Measurements from ENCODE around the gene FOXO6. TPM values are rescaled to one million over a fixed set of nuclear protein-coding genes. Genes with fewer than 3 reads are reported as not detected.

The FOXO6 gene
- total and polyA plus RNA-seq, 2 donors (not counting 1 experiment from before 2014, with no cell fraction given): under 0.01 TPM; not detected in 1

DNA sequence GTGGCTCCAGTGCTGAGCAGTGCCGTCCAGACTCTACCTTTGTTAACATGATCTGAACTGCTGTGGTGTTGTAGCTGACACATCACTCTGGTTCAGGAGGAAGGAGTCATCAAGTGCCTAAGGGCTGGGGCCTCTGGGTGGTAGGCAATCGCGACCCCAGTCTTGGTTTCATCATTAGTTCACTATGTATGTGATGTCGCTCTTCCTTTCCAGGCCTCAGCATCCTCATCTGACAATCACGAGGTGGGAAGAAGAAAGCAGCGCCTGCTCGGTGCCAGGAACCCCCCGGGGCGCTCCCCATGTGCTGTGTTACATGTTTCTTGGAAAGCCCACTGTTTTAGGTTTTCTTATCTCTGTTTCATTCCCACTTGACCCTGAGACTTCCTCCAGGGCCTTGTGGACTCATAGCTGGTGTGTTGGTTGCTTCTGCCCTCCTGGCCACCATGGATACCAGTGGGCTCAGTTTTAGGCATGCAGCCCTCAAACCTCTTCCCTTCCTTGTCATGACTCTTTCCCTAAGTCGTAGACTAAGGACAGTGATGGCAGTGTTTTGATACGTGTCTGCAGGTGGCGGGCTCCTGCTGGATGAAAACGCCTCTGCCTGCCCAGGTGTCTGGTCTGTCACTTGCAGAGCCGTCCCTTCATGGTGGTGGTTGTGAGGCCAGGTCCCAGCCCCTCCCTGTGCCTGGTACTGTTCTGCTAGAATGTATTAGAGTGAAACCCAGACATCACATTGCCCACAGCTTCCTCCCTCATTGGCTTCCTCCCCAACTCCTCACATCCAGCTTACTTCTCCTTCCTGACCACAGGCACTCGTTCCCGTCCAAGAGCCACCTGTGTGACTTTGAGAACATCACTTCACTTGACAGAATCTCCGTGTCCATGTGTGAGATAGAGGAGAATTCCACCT lies 17.2 kb upstream of the FOXO6 start:
- Histone ChIP-seq H3K27me3 (ENCODE audit: control insufficient read depth, insufficient read depth, low read length) (no peaks in the 10 kb centered on the region), H3K9me3 (ENCODE audit: control insufficient read depth, insufficient read depth, low read depth, low read length) (no peaks in the 10 kb centered on the region), H3K36me3 (ENCODE audit: control insufficient read depth, insufficient read depth, low read length) (no peaks in the 10 kb centered on the region), H3K4me3 (replicated peaks in 1 of 4; ENCODE audit: control extremely low read depth in 1 of 4, insufficient read depth in 1 of 4, low read depth in 3 of 4, low read length in 4 of 4) (no peak overlapping the region), H4K20me1 (ENCODE audit: control insufficient read depth, extremely low read depth, insufficient read depth, low read length) (no peaks in the 10 kb centered on the region), H2AFZ (ENCODE audit: low read length) (no peak overlapping the region), H3K4me2 (ENCODE audit: extremely low read depth, insufficient read depth, low read length) (no peak overlapping the region), H3K9ac (ENCODE audit: insufficient read depth, low read length) (no peak overlapping the region), H3K79me2 (ENCODE audit: control insufficient read depth, insufficient read depth, low read length) (no peaks in the 10 kb centered on the region), H3K27ac (ENCODE audit: insufficient read depth, low read length) (no peak overlapping the region), H3K4me1 (ENCODE audit: control insufficient read depth, extremely low read depth, insufficient read depth, low read length) (no peaks in the 10 kb centered on the region)
- TF ChIP-seq EZH2 (IDR thresholded peaks at IDR 0.05; ENCODE audit: low read length, missing control alignments): no peak
- TF ChIP-seq, protein P1, sequence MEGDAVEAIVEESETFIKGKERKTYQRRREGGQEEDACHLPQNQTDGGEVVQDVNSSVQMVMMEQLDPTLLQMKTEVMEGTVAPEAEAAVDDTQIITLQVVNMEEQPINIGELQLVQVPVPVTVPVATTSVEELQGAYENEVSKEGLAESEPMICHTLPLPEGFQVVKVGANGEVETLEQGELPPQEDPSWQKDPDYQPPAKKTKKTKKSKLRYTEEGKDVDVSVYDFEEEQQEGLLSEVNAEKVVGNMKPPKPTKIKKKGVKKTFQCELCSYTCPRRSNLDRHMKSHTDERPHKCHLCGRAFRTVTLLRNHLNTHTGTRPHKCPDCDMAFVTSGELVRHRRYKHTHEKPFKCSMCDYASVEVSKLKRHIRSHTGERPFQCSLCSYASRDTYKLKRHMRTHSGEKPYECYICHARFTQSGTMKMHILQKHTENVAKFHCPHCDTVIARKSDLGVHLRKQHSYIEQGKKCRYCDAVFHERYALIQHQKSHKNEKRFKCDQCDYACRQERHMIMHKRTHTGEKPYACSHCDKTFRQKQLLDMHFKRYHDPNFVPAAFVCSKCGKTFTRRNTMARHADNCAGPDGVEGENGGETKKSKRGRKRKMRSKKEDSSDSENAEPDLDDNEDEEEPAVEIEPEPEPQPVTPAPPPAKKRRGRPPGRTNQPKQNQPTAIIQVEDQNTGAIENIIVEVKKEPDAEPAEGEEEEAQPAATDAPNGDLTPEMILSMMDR (conservative IDR thresholded peaks at IDR 0.05 in 1 of 2, IDR thresholded peaks at IDR 0.05 in 1 of 2; ENCODE audit: low read depth in 1 of 2, low read length in 2 of 2): no peak
- DNase-seq (ENCODE audit: low read depth in 2 of 2): no peak

- TF ChIP-seq EZH2 (IDR thresholded peaks at IDR 0.05; ENCODE audit: low read length, missing control alignments): no peak
- TF ChIP-seq, protein P1 (conservative IDR thresholded peaks at IDR 0.05 in 1 of 2, IDR thresholded peaks at IDR 0.05 in 1 of 2; ENCODE audit: low read depth in 1 of 2, low read length in 2 of 2): no peak
- no peak for DNase-seq (ENCODE audit: low read depth in 2 of 2)
- no peaks in the 10 kb centered on the region for H3K36me3 ChIP-seq (ENCODE audit: control insufficient read depth, insufficient read depth, low read length)
- H3K9ac ChIP-seq (ENCODE audit: insufficient read depth, low read length): no peak overlapping the region
- no peaks in the 10 kb centered on the region for H3K4me1 ChIP-seq (ENCODE audit: control insufficient read depth, extremely low read depth, insufficient read depth, low read length)
- H3K27me3 ChIP-seq (ENCODE audit: control insufficient read depth, insufficient read depth, low read length): no peaks in the 10 kb centered on the region
- H3K4me3 ChIP-seq (replicated peaks in 1 of 4; ENCODE audit: control extremely low read depth in 1 of 4, insufficient read depth in 1 of 4, low read depth in 3 of 4, low read length in 4 of 4): no peak overlapping the region
- no peak overlapping the region for H3K27ac ChIP-seq (ENCODE audit: insufficient read depth, low read length)
- H2AFZ ChIP-seq (ENCODE audit: low read length): no peak overlapping the region
- H3K79me2 ChIP-seq (ENCODE audit: control insufficient read depth, insufficient read depth, low read length): no peaks in the 10 kb centered on the region
- H4K20me1 ChIP-seq (ENCODE audit: control insufficient read depth, extremely low read depth, insufficient read depth, low read length): no peaks in the 10 kb centered on the region
- H3K9me3 ChIP-seq (ENCODE audit: control insufficient read depth, insufficient read depth, low read depth, low read length): no peaks in the 10 kb centered on the region
- H3K4me2 ChIP-seq (ENCODE audit: extremely low read depth, insufficient read depth, low read length): no peak overlapping the region
Observed at GRCh38 chr1:41344708-41345159, 16.5 kb upstream of the FOXO6 start.

GRCh38 chr1:41345434-41346075 lies 15.7 kb upstream of the FOXO6 start:
- DNase-seq (ENCODE audit: low read depth in 2 of 2): no peak

More at GRCh38 chr1:41345434-41346075, 15.7 kb upstream of the FOXO6 start:
- Histone ChIP-seq H3K27ac (ENCODE audit: insufficient read depth, low read length) (no peak overlapping the region), H3K4me2 (ENCODE audit: extremely low read depth, insufficient read depth, low read length) (no peak overlapping the region), H4K20me1 (ENCODE audit: control insufficient read depth, extremely low read depth, insufficient read depth, low read length) (no peaks in the 10 kb centered on the region), H3K4me1 (ENCODE audit: control insufficient read depth, extremely low read depth, insufficient read depth, low read length) (no peaks in the 10 kb centered on the region), H2AFZ (ENCODE audit: low read length) (no peak overlapping the region), H3K79me2 (ENCODE audit: control insufficient read depth, insufficient read depth, low read length) (no peaks in the 10 kb centered on the region), H3K27me3 (ENCODE audit: control insufficient read depth, insufficient read depth, low read length) (no peaks in the 10 kb centered on the region), H3K4me3 (replicated peaks in 1 of 4; ENCODE audit: control extremely low read depth in 1 of 4, insufficient read depth in 1 of 4, low read depth in 3 of 4, low read length in 4 of 4) (no peak overlapping the region), H3K9me3 (ENCODE audit: control insufficient read depth, insufficient read depth, low read depth, low read length) (no peaks in the 10 kb centered on the region), H3K9ac (ENCODE audit: insufficient read depth, low read length) (no peak overlapping the region), H3K36me3 (ENCODE audit: control insufficient read depth, insufficient read depth, low read length) (no peaks in the 10 kb centered on the region)
- no peak for TF ChIP-seq EZH2 (IDR thresholded peaks at IDR 0.05; ENCODE audit: low read length, missing control alignments)
- TF ChIP-seq, protein P1 (conservative IDR thresholded peaks at IDR 0.05 in 1 of 2, IDR thresholded peaks at IDR 0.05 in 1 of 2; ENCODE audit: low read depth in 1 of 2, low read length in 2 of 2): no peak

Data from fibroblast of lung (primary cell).